ENCODE measurements around the gene PRX.

GRCh38 chr19:40424637-40425449 lies 11.7 kb upstream of the PRX start:
- peak; percentile 37 for TF ChIP-seq POLR2AphosphoS5 (IDR thresholded peaks at IDR 0.05; ENCODE audit: low read depth)
- TF ChIP-seq, protein P1, sequence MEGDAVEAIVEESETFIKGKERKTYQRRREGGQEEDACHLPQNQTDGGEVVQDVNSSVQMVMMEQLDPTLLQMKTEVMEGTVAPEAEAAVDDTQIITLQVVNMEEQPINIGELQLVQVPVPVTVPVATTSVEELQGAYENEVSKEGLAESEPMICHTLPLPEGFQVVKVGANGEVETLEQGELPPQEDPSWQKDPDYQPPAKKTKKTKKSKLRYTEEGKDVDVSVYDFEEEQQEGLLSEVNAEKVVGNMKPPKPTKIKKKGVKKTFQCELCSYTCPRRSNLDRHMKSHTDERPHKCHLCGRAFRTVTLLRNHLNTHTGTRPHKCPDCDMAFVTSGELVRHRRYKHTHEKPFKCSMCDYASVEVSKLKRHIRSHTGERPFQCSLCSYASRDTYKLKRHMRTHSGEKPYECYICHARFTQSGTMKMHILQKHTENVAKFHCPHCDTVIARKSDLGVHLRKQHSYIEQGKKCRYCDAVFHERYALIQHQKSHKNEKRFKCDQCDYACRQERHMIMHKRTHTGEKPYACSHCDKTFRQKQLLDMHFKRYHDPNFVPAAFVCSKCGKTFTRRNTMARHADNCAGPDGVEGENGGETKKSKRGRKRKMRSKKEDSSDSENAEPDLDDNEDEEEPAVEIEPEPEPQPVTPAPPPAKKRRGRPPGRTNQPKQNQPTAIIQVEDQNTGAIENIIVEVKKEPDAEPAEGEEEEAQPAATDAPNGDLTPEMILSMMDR (conservative IDR thresholded peaks at IDR 0.05; ENCODE audit: low read depth in 2 of 2), result peak in 1 of 2 experiments; percentile 62; a peak in 1 of 4 replicates
- peak; percentile 22; the same call in 1 of the 2 replicates for TF ChIP-seq ETS1 (IDR thresholded peaks at IDR 0.05)
- no peak for TF ChIP-seq EZH2 (IDR thresholded peaks at IDR 0.05; ENCODE audit: low read depth, unreplicated experiment)
- TF ChIP-seq EZH2phosphoT487 (IDR thresholded peaks at IDR 0.05; ENCODE audit: unreplicated experiment), result no peak
- no peak for TF ChIP-seq CREB1 (CRISPR knock-in tag; IDR thresholded peaks at IDR 0.05; ENCODE audit: low read depth)
- no peak for TF ChIP-seq NANOG (IDR thresholded peaks at IDR 0.05; ENCODE audit: borderline replicate concordance)
